GM19240 (cell line): ENCODE data around the gene RNASE8.
A peak's percentile ranks its signal among the peaks of the same experiment; 100 is the strongest.

Experiments used
- DNase-seq: peaks from one replicate; pipeline ENCODE4 v3.0.0; 2011; ENCODE audit warnings: low spot score; ENCODE audit not compliant: insufficient read length

RNASE8 gene

DNA sequence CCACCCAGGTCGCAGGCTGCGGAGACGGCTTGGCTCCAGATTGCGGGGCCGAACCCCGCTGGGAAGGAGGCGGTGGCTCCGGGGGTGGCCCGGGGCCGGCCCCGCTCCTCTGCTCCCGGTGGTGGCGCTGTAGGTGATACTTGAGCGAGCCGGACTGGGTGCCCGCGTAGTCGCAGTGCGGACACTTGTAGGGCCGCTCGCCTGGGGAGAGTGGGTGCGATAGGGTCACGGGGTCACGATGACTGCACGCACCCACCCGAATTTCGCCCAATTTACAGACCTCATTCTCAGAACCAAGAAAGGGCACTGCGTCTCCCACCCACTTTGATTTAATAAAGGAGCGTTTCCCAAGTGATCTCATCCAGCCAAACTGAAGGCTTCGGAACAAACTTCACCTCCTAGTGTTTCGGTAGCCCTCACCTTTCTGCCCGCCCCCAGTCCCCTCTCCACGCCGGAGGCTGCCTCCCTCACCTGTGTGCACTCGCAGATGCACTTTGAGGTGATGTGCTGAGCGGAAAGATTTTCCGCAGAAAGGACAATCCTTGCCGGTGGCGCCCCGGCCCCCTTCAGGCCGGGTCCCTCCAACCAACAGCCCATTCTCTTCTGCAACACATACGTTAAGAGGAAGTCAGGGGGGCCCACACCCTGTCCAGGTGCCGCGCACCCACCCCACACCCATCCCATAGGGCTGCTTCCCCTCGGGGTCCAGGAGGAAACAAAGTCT lies 33.5 kb downstream of the RNASE8 start:
- no peak for DNase-seq

DNA sequence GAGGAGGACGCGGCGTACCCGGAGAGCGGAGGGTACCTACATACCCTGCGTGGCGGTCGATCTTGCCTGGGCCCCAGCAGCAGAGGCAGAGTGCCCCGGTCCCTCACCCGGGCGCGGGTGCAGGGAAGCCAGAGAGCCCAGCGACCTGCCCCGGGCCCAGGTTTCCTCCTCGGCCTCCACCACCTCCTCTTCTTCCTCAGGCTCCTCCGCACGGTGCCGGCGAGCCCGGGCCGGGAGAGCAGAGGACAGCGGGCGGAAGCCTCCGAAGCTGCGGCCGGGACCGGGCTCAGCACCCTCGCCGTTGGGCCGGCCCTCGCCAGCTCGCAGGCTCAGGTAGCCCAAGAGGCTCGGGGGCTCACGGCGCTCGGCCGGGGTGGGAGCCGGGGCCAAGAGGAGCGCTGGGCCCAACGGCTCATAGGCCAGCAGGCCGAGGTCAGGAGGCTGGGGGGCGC lies 34.2 kb downstream of the RNASE8 start:
- no peak for DNase-seq

GRCh38 chr14:21092273-21093011 lies 34.8 kb downstream of the RNASE8 start:
- peak; percentile 96 for DNase-seq

- no peak for DNase-seq
Measured at GRCh38 chr14:21093018-21093417, 35.4 kb downstream of the RNASE8 start.

GRCh38 chr14:21093769-21094681 lies 36.4 kb downstream of the RNASE8 start:
- DNase-seq, result no peak

DNA sequence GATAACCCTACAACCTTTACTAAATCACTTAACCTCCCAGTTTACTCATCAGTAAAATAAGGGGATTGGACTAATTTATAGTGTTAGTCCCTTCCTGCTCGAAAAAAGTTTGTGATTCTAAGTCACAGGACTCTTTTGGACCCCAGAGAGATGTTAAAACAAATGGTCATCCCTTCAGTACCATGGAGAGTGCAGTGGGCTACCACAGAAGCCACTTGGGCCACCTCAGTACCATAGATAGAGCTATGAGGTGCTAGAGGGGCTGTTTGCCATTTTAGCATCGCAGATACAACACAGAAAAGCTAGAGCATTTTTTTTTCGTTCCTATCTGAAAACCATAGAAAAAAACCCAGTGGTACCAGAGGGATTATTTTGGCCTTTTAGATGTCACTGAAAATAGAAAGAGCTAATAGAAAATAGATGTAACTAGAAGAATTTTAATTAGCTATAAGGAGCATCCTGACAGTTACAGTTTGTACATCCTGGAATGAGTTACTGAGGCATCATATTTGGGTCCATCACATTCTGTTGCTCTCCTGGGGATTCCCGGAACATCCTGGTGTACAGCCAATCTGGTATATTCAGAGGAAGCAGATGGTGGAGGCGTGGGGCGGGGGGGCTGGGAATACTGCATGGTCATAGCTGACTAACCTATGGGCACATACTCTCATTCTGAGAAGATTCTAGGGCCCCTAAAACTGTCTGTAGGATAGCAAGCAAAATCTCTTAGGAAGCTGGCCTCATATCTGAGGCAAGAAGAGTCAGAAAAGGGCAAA lies 38.0 kb downstream of the RNASE8 start:
- DNase-seq, result no peak

- no peak for DNase-seq
Measured at GRCh38 chr14:21096438-21096837, 38.8 kb downstream of the RNASE8 start.

DNA sequence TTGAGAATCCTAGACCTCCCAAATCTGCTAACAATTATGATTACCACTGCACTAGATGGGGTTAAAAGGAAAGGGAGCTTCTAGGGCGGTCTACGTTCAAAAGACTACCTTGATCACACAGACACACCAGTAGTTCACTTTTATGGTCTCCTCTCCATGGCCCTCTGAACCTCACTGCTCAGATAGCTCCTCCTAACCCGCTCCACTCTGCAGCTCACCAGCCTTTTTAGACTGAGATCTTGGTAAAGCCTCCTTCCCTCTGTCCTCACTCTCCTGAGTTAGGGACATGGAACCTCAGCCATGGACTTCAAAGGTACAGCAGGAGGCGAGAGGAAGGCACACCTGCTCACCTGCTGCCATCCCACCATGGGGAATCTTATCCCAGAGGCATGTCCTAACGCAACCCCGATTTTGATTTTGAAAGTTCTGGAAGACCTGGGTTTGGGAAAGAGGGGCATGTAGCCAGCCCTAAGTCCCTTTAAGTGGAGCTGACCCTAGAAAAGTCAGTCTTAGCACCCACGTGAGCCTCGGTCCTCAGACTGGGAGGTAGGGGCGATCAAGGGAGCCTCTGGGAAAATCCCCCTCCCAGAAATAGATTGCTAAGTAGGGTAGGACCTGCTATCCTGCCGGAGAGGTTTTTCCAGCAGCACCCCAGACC lies 39.5 kb downstream of the RNASE8 start:
- no peak for DNase-seq

GRCh38 chr14:21097636-21098075 lies 40.0 kb downstream of the RNASE8 start:
- no peak for DNase-seq

- DNase-seq, result no peak
Measured at GRCh38 chr14:21098076-21098891, 40.7 kb downstream of the RNASE8 start, which contains the start of gene ZNF219. ZNF219 (minus strand) TSS chr14:21098655; CDS start chr14:21093591, 5,064 bp downstream.

DNA sequence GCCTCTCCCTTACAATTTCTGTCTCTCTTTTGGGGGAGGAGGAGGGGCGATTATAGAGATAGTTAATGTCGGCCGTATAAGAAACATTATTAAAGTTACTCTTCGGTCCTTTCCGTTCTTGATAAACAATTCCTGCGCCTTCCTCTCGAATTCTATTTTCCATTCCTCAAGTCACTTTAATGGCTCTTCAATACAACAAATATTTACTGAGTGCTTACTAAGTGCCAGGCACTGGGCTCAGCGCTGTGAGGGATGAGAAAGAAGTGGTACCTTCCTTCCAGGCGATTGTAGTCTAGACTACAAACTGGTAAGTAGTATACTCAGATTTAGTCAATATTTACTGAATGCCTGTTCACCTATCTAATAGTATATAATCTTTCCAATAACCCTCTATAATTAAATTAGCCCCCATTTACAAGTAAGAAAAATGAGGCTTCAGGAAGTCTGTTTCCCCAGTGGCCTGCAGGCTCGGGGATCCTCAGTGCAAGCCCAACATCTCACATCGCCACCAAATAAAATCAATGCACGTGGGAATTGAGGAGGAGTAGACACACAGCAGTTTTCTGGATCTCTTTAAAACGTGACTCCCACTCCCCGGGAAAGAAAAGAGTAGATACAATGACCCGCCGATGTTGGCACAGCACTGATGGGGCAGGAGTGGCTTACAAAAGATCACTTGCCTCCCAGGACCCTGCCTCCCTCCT lies 41.4 kb downstream of the RNASE8 start:
- no peak for DNase-seq

GRCh38 chr14:21099596-21099985 lies 42.0 kb downstream of the RNASE8 start:
- no peak for DNase-seq

GRCh38 chr14:21100931-21101330 lies 43.3 kb downstream of the RNASE8 start, which contains the start of gene TMEM253:
TMEM253 (plus strand) TSS chr14:21101066; CDS start chr14:21101344, 278 bp downstream.
- no peak for DNase-seq

DNA sequence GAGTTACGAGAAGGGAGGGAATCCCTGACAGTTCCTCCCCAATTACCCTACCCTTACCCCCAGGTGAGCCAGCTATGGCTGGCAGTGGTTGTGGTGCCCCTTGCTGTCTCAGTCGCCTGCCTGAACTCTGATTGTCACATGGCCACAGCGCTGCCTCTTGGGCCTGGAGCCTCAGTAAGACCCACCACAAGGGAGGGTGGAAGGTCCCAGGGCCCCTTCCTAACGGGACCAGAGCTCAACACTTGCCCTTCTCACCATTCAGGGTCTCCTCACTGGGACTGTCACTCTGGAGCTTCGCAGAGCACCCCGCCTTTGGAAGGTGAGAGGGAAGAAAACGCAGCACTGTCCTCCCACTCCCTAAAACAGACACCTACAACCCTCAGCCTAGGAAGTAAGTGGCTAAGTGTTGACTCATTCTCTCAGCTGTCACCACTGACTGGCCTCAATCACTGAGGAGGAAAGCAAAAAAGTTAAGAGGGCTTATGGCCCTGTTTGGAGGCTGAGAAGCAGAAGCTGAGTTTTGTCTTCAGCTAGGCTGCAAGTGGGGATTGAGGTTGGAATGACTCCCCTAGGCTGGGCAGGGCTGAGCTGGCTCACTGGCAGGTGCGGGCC lies 44.3 kb downstream of the RNASE8 start:
- no peak for DNase-seq

GRCh38 chr14:21102521-21103410 lies 45.1 kb downstream of the RNASE8 start:
- DNase-seq, result no peak

DNA sequence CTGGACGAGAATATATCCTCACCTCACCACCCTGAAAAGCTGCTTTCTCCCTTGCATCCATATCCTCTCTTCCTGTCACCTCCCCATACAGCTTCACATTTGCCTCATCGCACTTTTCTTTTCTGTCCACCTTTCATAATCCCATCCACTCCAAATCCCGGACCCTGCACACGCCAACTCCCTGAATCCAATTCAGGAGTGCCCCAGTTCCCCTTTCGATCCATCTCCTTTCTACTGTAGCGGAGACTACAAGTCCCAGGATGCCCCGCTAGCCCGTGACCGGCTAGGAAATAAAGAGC lies 45.7 kb downstream of the RNASE8 start:
- no peak for DNase-seq

- peak; percentile 100 for DNase-seq
Measured at GRCh38 chr14:21103710-21104447, 46.3 kb downstream of the RNASE8 start.
